ENCODE data around the gene BICD2.

Gene BICD2

GRCh38 chr9:92726348-92726747 lies 38.3 kb downstream of the BICD2 start:
- no peak for DNase-seq

GRCh38 chr9:92725766-92726165 lies 38.9 kb downstream of the BICD2 start:
- peak; percentile 48 for DNase-seq

- peak; percentile 33 for DNase-seq
Observed at GRCh38 chr9:92725266-92725545, 39.4 kb downstream of the BICD2 start.

DNA sequence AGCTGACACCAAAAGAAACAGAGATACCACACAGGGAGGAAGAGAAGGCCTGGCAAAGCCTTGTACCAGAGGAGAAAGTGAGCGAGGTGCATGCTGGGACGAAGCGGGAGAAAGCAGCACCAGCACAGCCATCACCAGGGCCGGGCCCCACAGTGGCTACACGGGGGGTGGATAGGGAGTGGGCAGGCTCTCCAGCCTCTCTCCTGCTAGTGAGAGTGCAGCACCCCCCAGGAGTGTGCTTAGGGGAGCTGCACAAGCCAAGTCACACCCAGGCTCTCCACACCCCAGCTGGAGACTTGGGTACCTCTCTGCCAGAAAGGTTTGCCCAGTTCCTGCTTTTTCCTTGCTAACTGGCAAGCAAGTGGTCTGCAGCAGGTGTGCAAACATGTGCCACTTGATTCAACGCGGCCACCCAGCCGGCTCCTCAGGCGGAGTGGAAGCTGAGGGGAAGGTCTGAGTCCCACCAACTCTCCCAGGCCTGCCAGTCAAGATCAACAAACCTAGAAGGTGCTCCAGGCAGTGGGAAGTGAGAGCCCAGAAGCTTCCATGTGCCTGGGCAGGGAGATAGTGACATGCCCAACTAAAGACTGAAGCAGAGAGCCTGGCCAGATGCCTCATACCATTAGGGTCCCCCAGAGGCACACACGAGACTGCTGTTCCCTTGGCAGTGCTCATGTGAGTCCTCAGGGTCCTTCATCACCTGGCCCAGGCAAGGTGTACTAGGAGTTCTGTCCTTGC lies 39.9 kb downstream of the BICD2 start:
- no peak for DNase-seq

- DNase-seq = no peak
Observed at GRCh38 chr9:92723801-92724323, 40.8 kb downstream of the BICD2 start.

GRCh38 chr9:92723299-92723625 lies 41.4 kb downstream of the BICD2 start:
- DNase-seq = no peak

- DNase-seq = no peak
Observed at GRCh38 chr9:92722386-92723298, 42.0 kb downstream of the BICD2 start.

- no peak for DNase-seq
Observed at GRCh38 chr9:92721548-92721947, 43.1 kb downstream of the BICD2 start.

GRCh38 chr9:92720807-92721535 lies 43.7 kb downstream of the BICD2 start:
- no peak for DNase-seq

DNA sequence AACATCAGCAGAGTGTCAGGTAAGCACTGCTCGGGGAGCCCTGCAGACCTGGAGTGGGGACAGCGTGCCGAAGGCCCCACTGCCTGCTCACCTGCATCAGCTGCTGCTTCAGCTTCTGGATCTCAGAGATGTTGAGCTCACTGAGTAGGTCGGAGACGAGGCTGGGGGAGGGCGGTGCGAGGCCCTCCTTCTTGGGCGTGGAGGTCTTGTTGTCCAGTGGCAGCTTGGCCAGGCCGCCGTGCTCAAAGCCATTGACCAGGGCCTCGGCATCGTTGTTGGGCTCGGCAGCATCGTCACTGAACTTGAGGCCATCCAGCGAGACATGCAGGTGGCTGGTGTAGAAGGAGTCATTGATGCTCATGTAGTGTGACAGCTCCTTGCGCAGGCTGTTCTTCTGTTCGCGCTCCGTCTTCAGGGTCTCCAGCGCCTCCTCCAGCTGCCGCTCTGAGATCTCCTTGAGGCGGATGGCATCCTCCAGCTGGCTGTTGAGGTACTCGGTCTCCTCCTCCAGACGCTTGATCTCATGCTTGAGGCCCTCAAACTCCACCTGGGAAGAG lies 44.3 kb downstream of the BICD2 start:
- no peak for DNase-seq

DNA sequence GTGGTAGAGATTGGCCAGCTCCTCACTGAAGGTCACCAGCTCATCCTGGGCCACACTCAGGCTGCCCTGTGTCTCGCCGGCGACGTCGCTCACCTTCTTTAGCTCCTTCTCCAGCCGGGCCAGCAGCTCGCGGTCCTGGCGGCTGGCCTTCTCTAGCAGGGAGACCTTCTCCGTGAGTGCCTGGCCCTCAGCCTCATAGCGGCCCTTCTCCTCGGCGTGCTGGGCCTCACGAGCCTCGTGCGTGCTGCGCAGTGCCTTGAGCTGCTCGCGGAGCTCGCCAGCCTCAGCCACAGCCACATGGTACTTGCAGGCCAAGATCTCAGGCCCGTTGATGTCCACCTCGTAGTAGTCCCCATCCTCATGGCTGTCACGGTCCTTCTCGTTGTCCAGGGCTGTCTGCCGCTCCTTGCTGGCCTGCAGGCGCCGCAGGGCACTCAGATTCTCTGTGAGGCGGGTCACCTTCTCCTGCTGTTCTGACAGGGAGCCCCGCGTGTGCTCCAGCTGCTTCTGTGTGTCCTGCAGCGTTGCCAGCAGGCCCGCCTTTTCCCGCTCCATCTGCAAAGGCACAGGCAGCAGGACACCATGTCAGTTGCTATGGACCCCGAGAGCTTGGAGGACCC lies 45.5 kb downstream of the BICD2 start:
- no peak for DNase-seq

DNA sequence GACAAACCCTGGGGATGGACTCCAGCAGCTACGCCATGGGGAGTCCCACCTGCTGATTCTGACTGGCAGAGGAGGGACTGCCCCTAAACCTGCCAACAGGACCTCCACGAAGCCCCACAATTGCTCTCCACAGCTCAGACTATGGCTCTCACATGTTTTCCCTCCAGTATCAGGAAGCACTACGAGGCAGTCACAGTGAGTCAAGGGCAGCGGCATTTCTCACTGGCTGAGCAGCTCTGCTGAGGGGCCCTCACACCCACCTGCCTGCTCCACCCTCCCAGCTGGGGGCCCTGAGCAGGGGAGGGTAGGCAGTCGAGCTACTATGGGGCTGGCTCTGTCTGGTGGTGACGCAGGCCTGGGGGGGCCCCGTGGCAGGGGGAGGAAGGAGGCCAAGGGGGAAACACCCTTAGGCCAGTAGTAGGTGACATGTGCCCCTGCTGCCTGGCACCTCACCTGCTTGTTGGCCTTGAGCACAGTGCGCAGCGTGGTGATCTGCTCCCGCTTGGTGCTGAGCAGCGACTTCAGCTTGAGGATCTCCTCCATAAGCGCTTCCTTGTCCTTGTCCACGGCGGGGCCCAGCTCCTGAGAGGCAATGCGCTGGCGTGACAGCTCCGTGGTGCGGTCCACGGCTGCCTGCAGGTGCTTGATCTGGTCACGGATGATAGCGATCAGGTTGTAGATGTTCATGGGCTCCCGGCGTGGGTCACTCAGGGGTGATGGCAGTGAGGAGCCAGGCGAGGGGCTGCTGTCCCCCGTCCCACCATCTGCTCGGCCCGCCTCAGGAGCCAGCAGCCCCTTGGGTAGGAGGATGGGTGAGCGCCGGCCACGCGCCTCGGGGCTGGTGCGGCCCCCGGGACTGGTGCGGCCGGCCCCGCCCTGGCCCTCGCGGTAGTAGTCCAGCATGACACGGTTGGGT lies 46.3 kb downstream of the BICD2 start:
- peak; percentile 48 for DNase-seq

DNA sequence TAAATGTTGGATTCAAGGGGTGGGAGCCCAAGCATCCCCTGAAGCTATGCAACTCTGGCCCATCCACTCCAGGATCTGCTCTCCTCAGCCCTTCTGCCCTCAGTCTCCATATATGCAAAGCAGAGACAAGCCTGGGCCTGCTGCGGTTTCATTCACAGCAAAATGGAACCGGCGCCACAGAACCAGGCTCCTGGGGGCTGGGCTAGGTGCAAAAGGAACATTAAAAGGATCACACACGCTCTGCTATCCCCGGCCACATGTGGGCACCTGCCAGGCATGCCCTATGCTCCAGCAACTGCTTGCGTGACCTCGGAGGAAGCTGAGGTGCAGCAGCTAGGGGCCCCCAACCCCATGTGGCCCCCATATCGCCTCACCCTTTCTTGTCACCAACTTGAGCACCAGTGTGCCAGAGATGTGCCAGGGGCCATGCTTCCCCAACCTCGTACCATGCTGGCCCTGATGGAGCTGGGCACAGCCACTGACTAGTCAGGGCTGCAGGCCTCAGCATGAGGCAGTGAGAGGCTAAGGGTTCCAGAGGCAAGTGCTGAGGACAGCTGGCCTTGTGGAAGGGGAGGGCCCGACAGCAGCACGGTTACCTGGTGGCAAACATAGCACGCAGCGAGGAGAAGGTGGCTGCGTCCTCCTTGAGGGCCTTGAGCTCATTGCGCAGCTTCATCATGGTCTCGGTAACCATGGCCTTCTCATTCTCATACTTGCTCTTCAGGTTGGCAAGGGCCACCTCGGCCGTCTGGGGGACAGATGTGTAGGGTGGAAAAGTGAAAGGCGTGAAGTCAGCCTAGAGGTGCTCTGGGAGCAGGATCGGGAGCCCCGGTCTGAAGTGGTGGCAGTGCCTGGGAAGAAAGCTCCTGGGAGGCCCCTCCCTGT lies 47.2 kb downstream of the BICD2 start:
- DNase-seq = peak; percentile 43

DNA sequence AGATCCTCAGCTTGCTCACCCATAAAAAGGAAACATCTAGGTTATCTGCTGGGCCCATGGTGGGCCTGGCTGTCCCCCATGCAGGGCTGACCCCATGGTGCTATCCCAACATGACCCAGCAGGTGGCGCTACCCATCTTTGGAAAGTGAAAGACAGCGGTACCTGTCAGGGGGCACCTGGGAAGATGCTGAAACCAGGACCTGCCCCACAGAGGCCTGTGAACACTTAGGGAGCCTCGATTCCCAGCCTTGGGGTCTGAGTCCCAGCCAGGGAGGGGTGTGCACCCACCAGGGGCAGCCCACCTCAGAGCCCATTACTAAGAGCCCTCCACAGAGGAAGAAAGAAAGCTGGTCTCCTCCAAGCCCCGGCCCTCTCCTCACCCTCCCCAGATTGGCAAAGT lies 48.1 kb downstream of the BICD2 start:
- DNase-seq = peak; percentile 99

- DNase-seq = no peak
Observed at GRCh38 chr9:92715488-92716231, 49.0 kb downstream of the BICD2 start.

- no peak for DNase-seq
Observed at GRCh38 chr9:92714787-92715487, 49.7 kb downstream of the BICD2 start.

- DNase-seq = no peak
Observed at GRCh38 chr9:92714016-92714415, 50.6 kb downstream of the BICD2 start.

DNA sequence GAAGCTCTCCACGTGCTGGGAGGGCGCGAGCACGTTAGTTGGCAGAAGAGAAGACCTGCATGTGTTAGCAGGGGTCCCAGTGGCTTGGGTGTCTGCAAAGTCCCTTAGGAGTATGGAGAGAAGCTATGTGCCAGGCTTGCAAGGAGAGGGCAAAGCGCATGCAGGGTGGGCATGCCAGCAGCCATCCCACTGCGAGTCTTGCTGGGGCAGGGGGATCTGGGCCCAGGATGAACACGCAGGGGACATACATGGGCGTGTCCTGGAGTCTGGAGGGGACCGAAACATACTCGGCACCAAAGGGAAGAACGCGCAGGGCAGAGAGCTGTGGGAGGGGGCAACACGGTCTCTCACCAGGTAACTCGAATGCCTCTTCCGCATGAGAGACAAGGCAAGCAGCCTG lies 51.1 kb downstream of the BICD2 start:
- DNase-seq = no peak

GRCh38 chr9:92712767-92713166 lies 51.9 kb downstream of the BICD2 start:
- DNase-seq = no peak
